Measurements from ENCODE around the gene CETN2. TPM values are rescaled to one million over a fixed set of nuclear protein-coding genes. Genes with fewer than 3 reads are reported as not detected.

The CETN2 gene
- total RNA-seq, 1 experiment from 2014 or later, result 63.3 TPM

- Histone ChIP-seq H3K27ac (ENCODE audit: low read length) (no peak overlapping the region), H3K4me3 (ENCODE audit: low read depth in 2 of 2, low read length in 2 of 2) (no peak overlapping the region), H3K27me3 (ENCODE audit: control insufficient read depth, insufficient read depth, low read length) (no peaks in the 10 kb centered on the region), H3K4me1 (ENCODE audit: control insufficient read depth, insufficient read depth, low read length) (no peaks in the 10 kb centered on the region), H3K36me3 (ENCODE audit: control insufficient read depth, insufficient read depth, low read length) (no peaks in the 10 kb centered on the region), H3K9me3 (ENCODE audit: control insufficient read depth, insufficient read depth, low read depth, low read length) (no peaks in the 10 kb centered on the region)
- DNase-seq (ENCODE audit: low read depth, low spot score) (no peak), ATAC-seq (no peak)
- no peak for TF ChIP-seq SIN3A (IDR thresholded peaks at IDR 0.05; ENCODE audit: borderline replicate concordance, insufficient read depth, low read depth, low read length)
- TF ChIP-seq TCF7L2 (IDR thresholded peaks at IDR 0.05; ENCODE audit: low read depth, low read length), result no peak
- no peak for TF ChIP-seq POLR2AphosphoS5 (IDR thresholded peaks at IDR 0.05; ENCODE audit: low read depth, low read length)
- no peak for TF ChIP-seq CTCF (IDR thresholded peaks at IDR 0.05)
- TF ChIP-seq REST (IDR thresholded peaks at IDR 0.05; ENCODE audit: insufficient read depth in 1 of 2, low read depth in 2 of 2, low read length in 1 of 2), result no peak
- ChIA-PET POLR2A (no interaction called here), CTCF (no interaction called here)
- in situ Hi-C loops (cut with HindIII; ENCODE audit: low pct_unique_long_range_greater_than_20kb, low sequenced_read_pairs), result no loop called here
- no TSS peak for BruUV-seq (replicated peaks)
- intact Hi-C loops (cut with micrococcal nuclease; ENCODE audit: unreplicated experiment), result no loop called here
These were observed 46.6 kb upstream of the CETN2 start for GRCh38 chrX:152876931-152877840.

GRCh38 chrX:152873361-152873760 lies 42.8 kb upstream of the CETN2 start:
- in situ Hi-C loops (cut with HindIII; ENCODE audit: low pct_unique_long_range_greater_than_20kb, low sequenced_read_pairs) (no loop called here), intact Hi-C loops (cut with micrococcal nuclease; ENCODE audit: unreplicated experiment) (no loop called here)
- ATAC-seq (no peak), DNase-seq (ENCODE audit: low read depth, low spot score) (no peak)
- CTCF ChIA-PET, result no interaction called here
- H3K9me3 ChIP-seq (ENCODE audit: control insufficient read depth, insufficient read depth, low read depth, low read length), result no peaks in the 10 kb centered on the region
- H3K36me3 ChIP-seq (ENCODE audit: control insufficient read depth, insufficient read depth, low read length), result no peaks in the 10 kb centered on the region; the same call in 1 of the 2 replicates
- no peaks in the 10 kb centered on the region for H3K4me1 ChIP-seq (ENCODE audit: control insufficient read depth, insufficient read depth, low read length)
- POLR2A ChIA-PET, result no interaction called here
- H3K27ac ChIP-seq (ENCODE audit: low read length), result no peak overlapping the region
- H3K4me3 ChIP-seq (ENCODE audit: low read depth in 2 of 2, low read length in 2 of 2), result no peak overlapping the region
- no TSS peak for BruUV-seq (replicated peaks)
- TF ChIP-seq POLR2AphosphoS5 (IDR thresholded peaks at IDR 0.05; ENCODE audit: low read depth, low read length) (no peak), CTCF (IDR thresholded peaks at IDR 0.05) (no peak), TCF7L2 (IDR thresholded peaks at IDR 0.05; ENCODE audit: low read depth, low read length) (no peak), SIN3A (IDR thresholded peaks at IDR 0.05; ENCODE audit: borderline replicate concordance, insufficient read depth, low read depth, low read length) (no peak), REST (IDR thresholded peaks at IDR 0.05; ENCODE audit: insufficient read depth in 1 of 2, low read depth in 2 of 2, low read length in 1 of 2) (no peak)
- H3K27me3 ChIP-seq (ENCODE audit: control insufficient read depth, insufficient read depth, low read length), result no peaks in the 10 kb centered on the region

All from Panc1 (cell line).